ENCODE results near the gene ARG1. TPM values are rescaled to one million over a fixed set of nuclear protein-coding genes. Genes with fewer than 3 reads are reported as not detected.

ARG1 gene
- polyA plus RNA-seq, 10 donors = 0.28 to 1.5 (median 0.66) TPM

DNA sequence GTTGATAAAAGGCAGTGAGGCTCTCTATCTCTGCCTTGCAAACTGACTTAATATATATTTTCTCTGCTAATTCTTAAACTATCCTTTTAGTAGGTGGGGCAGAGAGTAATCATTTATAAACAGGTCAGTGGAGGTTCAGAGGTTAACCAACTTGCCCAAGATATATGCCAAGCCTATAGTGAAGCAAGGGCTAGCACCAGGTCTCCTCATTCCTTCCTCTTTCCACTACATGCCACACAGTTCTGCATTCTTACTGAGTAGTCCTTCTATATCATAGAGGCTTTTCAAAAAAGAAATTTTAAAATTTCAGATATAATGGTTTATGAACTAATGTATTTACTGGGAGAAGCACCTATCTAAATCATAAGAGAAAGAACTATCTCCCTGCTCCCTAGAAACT lies 8.5 kb downstream of the ARG1 start:
- no peak for DNase-seq

DNA sequence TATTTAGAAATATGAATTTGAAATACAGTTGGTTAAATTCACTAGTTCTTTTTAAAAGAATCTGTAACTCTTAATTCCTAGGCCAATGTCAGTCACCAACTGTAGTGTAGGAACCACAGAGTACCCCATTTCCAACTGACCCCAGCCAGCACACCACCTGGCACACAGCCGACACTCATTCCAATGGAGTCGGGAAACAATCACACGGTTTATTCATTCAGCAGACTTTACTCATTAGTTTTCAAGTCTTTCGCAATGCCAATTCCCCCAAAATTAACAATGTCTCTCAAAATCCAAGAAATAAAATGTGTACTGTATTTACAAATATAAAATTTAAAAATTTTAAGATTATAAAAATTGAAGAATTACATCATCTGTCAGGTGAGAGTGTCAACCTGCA lies 13.5 kb downstream of the ARG1 start:
- DNase-seq = no peak

DNA sequence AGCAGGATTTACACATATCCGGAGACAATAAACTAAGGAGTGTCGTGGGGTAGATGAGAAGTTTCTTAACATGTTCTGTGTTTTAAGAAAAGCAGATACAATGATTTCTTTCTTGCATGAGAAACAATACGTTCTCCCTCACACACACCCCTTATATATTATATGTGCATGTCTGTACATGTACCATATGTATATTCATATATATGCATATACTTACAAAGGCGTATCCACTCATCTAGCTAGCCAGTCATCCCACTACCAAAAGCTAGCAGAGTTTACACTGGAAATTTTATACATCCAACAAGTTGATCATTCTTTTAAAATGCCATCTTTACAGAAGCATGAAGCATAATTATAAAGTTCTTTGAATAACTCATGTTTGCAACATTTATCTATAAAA lies 14.9 kb downstream of the ARG1 start:
- DNase-seq = no peak

DNA sequence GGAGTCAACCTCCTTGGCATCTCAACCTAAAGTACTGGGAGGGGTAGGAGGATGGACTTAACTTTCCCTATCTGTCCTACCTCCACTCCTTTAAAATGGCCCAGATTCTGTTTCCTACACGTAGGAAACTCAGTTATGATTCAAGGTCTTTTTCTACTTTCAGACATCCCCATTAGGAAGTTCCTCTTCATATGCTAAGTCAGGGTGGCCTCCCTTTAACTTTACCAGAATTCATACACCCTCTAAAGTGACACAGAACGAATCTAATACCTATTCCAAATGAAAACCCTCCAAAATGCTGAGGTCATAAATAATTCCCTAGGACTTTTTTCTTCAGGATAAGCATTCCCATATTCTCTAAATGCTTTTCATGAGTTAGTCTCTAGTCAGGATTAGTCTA lies 15.6 kb downstream of the ARG1 start:
- DNase-seq = no peak

DNA sequence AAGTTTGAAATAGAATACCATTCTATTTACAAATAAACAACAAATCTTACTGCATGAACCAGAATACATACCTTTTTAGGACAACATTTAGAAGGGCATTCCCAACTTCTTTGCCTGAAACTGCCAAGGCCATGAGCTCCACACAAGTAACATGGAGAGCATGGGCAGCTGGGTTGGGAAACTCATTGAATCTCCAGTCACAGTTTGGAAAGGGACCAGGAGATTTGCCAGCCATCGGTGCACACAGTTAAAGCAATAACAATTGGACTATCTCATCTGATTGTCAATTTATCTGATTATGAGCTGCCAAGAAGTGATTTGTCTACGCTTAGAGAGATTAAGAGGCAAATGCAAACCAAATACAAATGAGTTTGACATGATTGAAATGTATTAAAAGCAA lies 19.9 kb downstream of the ARG1 start:
- no peak for DNase-seq

DNA sequence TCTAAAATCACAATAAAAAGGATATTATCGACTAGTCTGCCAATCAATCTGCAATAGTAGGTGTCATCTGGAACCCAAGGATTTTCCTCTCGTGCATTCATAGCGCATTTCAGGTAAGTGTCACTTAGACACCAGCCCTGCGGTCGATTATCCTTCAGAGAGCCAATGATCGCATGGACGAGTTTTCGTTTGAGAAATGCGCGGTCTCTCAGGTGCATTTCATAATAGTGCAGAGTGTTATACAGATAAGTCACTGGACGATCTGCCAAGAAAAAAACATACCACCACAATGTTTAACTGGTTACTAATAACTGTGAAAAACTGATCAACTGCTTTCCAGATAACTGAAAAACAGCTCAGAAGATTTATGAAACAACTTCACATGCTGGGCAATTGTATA lies 21.0 kb downstream of the ARG1 start:
- no peak for DNase-seq

DNA sequence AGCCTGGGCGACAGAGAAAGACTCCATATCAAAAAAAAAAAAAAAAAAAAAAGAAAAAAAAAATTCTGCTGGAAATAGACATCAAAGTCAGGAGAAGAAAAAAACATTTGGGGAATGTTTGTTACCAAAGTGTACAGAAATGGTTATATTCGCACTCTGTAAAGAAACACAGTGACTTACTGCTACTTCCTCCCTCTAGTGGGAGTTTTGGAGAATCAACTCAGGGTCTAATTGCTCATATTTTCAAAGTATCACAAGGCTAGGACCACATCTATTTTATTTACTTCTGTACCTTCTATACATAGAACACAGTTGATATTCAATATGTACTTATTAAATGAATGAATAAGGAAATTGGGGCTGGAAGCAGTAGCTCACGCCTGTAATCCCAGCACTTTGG lies 24.4 kb downstream of the ARG1 start:
- no peak for DNase-seq

DNA sequence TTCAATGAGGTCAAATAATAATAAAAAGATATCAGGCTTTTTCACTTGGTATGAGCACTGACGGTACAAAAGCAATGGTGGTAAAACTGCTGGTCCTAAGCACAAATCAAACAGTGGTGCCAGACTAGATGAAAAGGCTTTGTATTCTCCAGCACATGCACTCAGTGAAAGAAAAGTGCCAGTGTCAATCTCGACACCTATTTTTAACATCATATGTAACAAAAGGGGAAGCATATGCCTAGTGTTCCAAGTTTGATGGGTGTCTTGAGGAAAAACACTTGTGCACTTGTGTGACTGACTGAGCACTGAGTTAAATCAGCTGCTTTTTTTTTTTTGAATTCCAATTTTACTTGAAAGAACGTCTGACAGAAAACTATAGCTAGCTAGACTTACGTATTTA lies 27.7 kb downstream of the ARG1 start:
- DNase-seq = peak in 1 of 3 donors; percentile 7

DNA sequence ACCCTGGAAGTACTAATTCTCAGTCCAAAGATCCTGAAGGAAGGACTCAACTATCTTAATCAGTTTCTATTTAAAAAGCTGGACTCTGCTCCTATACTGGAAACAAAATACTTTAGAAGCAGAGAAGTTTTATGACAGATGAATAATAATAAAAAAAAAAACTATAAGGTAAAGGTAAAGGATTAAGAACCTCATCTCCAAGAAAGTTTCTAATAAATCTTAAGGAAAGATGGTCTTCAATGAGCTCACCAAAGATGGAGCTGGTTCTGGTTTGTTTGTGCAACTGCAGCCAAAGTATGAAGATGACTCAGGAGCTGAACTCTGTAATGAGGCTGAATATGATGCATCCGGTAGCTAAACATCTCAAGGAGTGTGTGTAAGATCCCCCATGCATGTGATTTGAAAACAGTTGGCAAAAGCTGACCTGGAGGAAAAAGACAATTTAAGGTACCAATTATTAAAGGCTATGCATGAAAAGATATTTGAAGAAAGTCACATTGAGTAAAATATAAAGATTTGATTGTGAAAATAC lies 29.8 kb downstream of the ARG1 start:
- DNase-seq = peak in 1 of 3 donors; percentile 45

DNA sequence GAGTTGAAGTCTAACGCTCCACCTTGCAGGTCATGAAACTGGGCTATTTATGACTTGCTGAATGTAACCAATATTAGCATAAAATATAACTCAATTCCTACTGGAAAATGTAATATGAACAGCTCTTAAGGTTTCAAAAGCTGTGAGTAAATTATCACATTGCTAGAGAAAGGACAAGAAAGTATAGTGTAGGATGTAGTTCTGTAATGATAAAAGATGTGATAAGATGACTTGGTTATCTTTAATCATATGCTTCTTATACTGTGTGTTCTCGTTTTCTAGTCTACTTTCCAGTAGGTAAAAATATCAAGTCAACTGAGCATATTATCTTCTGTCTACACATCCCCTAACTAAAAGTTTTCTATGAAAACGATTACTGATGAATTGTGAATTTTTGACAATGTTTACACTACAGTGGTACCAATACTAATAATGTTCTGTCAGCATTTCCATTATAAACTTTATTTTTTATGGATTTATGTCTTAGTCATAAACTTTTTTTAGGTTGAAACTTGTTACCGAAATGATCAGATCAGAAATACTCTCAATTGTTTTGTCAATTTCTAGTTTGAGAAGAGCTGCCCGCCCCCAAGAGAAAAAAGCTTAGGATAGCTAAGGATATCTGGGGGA lies 40.4 kb downstream of the ARG1 start:
- no peak for DNase-seq

DNA sequence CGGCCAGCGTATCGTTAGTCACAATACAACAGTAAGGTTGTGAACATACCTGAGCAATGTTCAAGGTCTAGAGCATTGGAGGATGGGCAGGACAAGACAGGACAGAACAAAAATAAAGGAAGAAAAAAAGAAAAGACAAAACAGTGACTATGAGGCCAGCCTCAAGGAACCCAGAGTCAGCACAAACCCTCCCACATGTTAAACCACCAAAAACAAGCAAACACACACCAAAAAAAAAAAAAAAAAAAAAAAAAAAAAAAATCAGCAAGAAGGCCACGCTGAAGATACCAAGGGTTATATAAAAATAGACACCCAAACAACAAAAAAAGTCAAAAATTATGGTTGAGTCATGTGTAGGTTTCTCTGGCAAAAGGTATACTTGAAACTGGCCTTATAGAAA lies 42.2 kb downstream of the ARG1 start:
- DNase-seq = no peak

DNA sequence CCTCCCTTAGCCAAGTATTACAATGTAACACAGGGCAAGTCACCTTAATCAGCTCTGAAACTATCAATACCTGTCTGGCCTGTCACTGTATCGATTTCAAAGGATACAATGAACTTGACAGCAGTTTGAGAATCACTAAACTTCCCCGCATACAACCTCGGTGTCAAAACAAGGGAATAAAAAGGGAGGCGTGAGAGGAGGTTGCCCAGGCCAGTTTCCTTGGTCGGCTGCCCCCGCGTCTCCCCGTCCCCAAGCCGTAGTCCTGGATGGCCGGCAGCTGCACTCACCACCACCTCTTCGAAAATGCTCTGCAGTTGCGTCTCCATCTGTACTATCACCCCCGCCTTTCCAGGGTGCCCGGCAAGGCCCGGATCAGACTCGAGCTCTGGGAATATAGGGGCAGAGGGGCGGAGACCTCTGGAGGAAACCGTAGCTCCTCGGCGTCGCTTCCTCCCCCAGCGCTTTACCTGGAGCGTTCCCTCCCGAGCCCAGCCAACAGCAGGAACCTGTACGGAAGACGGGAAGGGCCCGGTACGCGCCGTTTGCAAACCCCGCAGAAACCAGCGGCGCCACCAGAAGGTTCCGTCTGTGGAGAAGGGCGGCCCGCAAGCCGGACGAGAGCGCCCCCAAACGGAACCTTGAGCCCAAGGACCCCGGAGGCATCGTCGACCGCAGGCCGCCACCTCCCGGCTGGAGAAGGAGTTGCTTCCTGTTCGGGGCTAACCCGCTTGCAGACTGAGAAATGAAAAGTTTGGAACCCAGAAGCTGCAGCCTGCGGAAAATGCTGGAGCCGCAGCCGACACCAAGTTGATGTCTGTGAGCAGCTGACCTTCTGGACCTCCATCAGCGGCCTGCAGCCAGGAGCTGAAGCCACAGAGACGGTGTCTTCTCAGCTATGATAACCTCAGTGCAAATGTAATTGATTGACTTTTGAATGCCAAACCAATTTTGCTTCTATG lies 55.0 kb downstream of the ARG1 start, which contains the start of gene MED23:
TSS of gene MED23 (minus strand) at position 519 of the 959 bp plus-strand sequence. CDS start at position 326, 193 bp downstream.
- DNase-seq = peak; percentile 94 to 98 (median 95)

DNA sequence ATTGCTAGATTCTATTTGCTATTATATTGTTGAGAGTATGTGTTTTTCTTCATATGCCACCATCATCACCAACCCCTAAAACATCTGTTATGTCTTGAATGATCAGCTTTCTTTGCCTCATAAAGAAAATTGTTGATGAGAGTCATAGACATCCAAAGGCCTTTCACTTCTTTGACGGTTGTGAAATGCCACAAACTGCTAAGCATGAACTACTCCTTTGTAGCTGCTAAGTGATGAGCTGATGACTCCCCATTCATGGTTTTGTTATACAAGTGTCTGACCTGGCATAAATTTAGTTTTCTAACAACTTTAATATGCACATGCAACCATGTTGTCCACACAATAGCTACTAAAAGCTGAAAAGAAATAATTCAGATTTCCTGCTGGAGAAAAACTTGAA lies 55.7 kb downstream of the ARG1 start:
- DNase-seq = no peak

DNA sequence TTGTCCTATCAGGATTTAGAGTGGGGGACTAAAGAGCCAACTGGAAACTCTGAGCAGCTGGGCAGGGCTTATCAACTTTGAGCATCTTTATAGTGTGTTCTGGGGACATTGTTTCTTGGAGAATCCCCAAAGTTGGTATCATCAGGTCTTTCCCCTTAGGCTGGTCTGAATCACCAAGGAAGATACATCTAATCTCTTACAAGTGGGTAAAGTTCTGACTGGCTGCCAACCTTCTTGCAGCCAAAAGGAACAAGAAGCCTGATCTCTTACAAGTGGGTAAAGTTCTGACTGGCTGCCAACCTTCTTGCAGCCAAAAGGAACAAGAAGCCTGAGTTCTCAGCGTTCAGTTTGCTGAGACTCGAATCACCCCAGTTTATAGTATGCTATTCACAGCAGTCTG lies 56.6 kb downstream of the ARG1 start:
- no peak for DNase-seq

DNA sequence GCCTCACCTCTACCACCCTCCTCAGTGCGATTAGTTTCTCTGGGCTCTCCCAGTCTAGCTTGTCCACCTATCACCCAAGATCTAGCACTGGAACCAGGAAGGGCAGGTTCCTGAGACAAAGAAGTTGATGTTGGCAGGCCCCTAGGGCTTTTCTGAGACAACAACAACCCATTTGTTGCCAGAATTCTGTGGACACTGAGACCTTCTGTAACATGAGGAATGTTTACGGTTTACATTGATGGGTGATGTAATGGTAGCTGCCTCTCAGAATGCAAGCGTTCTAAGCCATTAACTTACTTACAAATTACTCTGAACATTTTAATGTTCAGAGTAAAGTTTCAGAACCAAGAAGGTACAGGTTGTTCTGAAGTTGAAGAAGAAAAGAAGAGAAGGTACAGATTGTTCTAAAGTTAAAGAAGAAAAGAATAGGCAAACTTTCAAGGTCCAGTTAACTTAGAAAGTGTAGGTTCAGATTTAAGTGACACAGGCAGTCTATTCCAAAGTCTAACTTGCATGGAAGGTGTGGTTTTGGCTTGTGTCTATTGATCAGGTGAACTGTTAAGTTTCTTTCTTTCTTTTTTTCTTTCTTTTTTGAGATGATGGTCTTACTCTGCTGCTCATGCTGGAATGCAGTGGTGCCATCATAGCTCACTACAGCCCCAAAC lies 58.7 kb downstream of the ARG1 start:
- no peak for DNase-seq

Other genes starting within 250 kb of the ARG1 start
- 10 to 100 TPM; 16.8 to 35.2 (median 24.7) TPM for gene MED23, start 55.0 kb downstream of the ARG1 start, polyA plus RNA-seq (ENCODE audit: insufficient read length in 10 of 10)
- gene ENPP3, start 64.1 kb downstream of the ARG1 start, polyA plus RNA-seq (ENCODE audit: insufficient read length in 10 of 10) = under 1 TPM; 0.13 to 0.71 (median 0.28) TPM
- under 1 TPM in 2 of 10 donors, not detected in 8; 0.26 to 0.45 TPM for gene OR2A4, start 128.2 kb downstream of the ARG1 start, polyA plus RNA-seq (ENCODE audit: insufficient read length in 10 of 10)
- gene CTAGE9, start 137.8 kb downstream of the ARG1 start, polyA plus RNA-seq (ENCODE audit: insufficient read length in 10 of 10) = not detected
- 10 to 100 TPM; 10.7 to 22.5 (median 15.7) TPM for gene ENPP1, start 234.8 kb downstream of the ARG1 start, polyA plus RNA-seq (ENCODE audit: insufficient read length in 10 of 10)